ENCODE results near the gene H1-8. TPM values are rescaled to one million over a fixed set of nuclear protein-coding genes. Genes with fewer than 3 reads are reported as not detected.
"Not testable (repeated sequence)": the region's sequence is repeated elsewhere in the genome, so short reads cannot be mapped to it uniquely, and the experiment has no call there.

Gene H1-8
- total RNA-seq, 2 experiments from 2014 or later, result not detected

GRCh38 chr3:129536804-129537203 lies 6.2 kb upstream of the H1-8 start:
- no peak for TF ChIP-seq CTCF (IDR thresholded peaks at IDR 0.05)
- no peaks in the 10 kb centered on the region for H3K9me3 Mint-ChIP-seq
- ChIA-PET POLR2A (no interaction called here), CTCF (no interaction called here)
- H3K27me3 Mint-ChIP-seq, result no peaks in the 10 kb centered on the region
- no peaks in the 10 kb centered on the region for H3K36me3 Mint-ChIP-seq (ENCODE audit: low read depth)
- intact Hi-C loops (cut with micrococcal nuclease), result no loop called here
- H3K4me3 Mint-ChIP-seq, result no peak overlapping the region
- ATAC-seq (no peak), DNase-seq (no peak)
- H3K27ac Mint-ChIP-seq, result no peak overlapping the region
- no peaks in the 10 kb centered on the region for H3K4me1 Mint-ChIP-seq (ENCODE audit: low read depth)

- no peak for DNase-seq
- no peak for TF ChIP-seq CTCF (IDR thresholded peaks at IDR 0.05)
- Mint-ChIP-seq H3K4me1 (ENCODE audit: low read depth) (no peaks in the 10 kb centered on the region), H3K27ac (no peak overlapping the region), H3K9me3 (no peaks in the 10 kb centered on the region), H3K27me3 (no peaks in the 10 kb centered on the region), H3K4me3 (no peak overlapping the region), H3K36me3 (ENCODE audit: low read depth) (no peaks in the 10 kb centered on the region)
- ChIA-PET CTCF (no interaction called here), POLR2A (no interaction called here)
- no peak for ATAC-seq
- intact Hi-C loops (cut with micrococcal nuclease), result no loop called here
These were observed 3.8 kb upstream of the H1-8 start for GRCh38 chr3:129539206-129539605.

DNA sequence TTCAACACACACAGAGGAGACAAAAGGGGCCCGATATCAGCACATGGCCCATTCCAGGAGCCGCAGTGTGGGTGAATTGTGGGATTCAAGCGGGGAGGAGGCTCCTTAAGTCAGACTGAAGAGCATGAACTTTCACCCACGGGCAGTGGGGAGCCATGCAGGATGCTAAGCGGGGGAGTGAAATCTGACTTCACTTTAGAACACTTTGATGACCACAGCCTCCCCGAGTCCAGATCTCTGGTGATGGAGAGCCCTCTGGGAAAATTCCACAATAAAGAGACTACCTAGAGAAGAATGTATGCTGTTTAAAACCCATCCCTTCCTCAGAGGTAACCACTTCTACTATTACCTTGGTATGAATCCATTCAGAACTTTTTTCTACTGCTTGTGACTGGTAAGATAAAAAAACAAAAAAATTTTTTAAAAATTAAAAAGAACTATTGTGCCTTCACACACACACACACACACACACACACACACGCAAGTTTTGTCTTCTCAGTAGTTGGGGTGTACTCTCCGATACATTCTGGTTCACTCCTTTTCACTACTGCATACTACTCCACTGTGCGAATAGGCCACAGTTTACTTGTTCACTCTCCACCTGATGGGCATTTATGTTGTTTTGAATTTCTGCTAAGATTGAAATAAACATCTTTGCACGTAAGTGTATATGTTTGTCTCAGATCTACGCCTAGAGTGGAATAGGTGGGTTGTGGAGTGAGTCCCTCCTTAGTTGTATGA lies 2.0 kb upstream of the H1-8 start:
- Mint-ChIP-seq H3K4me3 (no peak overlapping the region), H3K27me3 (no peaks in the 10 kb centered on the region), H3K36me3 (ENCODE audit: low read depth) (no peaks in the 10 kb centered on the region), H3K9me3 (no peaks in the 10 kb centered on the region), H3K4me1 (ENCODE audit: low read depth) (no peaks in the 10 kb centered on the region), H3K27ac (no peak overlapping the region)
- ATAC-seq, result no peak
- no peak for TF ChIP-seq CTCF (IDR thresholded peaks at IDR 0.05)
- DNase-seq, result no peak
- intact Hi-C loops (cut with micrococcal nuclease), result no loop called here
- ChIA-PET POLR2A (no interaction called here), CTCF (no interaction called here)

DNA sequence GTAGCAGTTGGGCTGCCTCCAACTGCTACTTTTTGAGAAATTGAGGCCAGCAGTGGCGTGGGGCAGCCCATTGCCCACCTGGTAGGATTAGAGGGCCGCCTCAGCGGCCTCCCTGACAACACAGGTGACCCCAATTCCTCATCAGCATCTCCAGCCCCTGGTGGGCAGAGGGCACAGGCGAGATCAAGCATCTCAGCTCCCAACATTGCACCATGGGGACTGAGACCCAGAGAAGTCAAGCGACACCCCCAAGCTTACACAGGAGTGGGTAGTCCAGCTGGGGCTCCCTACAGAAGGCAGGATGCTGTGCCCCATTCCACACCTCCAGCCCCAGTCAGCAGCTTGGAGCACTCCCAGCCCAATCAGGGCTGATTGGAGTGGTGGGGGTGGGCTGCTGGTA lies 228 bp upstream of the H1-8 start:
- H3K9me3 Mint-ChIP-seq, result no peaks in the 10 kb centered on the region
- CTCF ChIA-PET, result no interaction called here
- intact Hi-C loops (cut with micrococcal nuclease), result no loop called here
- POLR2A ChIA-PET, result no interaction called here
- no peak for DNase-seq
- TF ChIP-seq CTCF (IDR thresholded peaks at IDR 0.05), result no peak
- ATAC-seq, result no peak
- H3K36me3 Mint-ChIP-seq (ENCODE audit: low read depth), result no peaks in the 10 kb centered on the region
- H3K27me3 Mint-ChIP-seq, result no peaks in the 10 kb centered on the region
- H3K4me3 Mint-ChIP-seq, result no peak overlapping the region
- no peaks in the 10 kb centered on the region for H3K4me1 Mint-ChIP-seq (ENCODE audit: low read depth)
- H3K27ac Mint-ChIP-seq, result no peak overlapping the region

GRCh38 chr3:129543999-129544398 lies 1.0 kb downstream of the H1-8 start:
- H3K27ac Mint-ChIP-seq, result no peak overlapping the region
- intact Hi-C loops (cut with micrococcal nuclease), result no loop called here
- ATAC-seq, result no peak
- POLR2A ChIA-PET, result no interaction called here
- H3K4me3 Mint-ChIP-seq, result no peak overlapping the region
- no peak for TF ChIP-seq CTCF (IDR thresholded peaks at IDR 0.05)
- no peaks in the 10 kb centered on the region for H3K36me3 Mint-ChIP-seq (ENCODE audit: low read depth)
- no peaks in the 10 kb centered on the region for H3K4me1 Mint-ChIP-seq (ENCODE audit: low read depth)
- no peak for DNase-seq
- no peaks in the 10 kb centered on the region for H3K27me3 Mint-ChIP-seq
- no peaks in the 10 kb centered on the region for H3K9me3 Mint-ChIP-seq
- CTCF ChIA-PET, result interaction anchor here (1.0 kb wide), 1 partner anchor 96 kb away, joined by 3 read pairs; no protein-coding TSS in a partner anchor

DNA sequence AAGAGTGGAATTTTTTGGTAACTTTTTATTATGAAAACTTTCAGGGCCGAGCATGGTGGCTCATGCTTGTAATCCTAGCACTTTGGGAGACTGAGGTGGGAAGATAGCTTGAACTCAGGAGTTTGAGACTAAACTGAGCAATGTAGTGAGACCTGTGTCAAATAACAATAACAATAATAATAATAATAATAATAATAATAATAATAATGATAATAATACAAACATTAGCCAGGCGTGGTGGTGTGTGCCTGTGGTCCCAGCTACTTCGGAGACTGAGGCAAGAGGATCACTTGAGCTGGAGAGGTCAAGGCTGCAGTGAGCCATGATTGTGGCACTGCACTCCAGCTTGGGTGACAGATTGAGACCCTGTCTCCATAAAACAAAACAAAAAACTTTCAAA lies 3.0 kb downstream of the H1-8 start:
- not testable (repeated sequence) for H3K36me3 Mint-ChIP-seq (ENCODE audit: low read depth); H3K4me3 Mint-ChIP-seq; H3K9me3 Mint-ChIP-seq

More for the DNA sequence above, 3.0 kb downstream of the H1-8 start:
- H3K4me1 Mint-ChIP-seq (ENCODE audit: low read depth); intact Hi-C loops (cut with micrococcal nuclease); DNase-seq; ATAC-seq; CTCF ChIA-PET; H3K27me3 Mint-ChIP-seq; POLR2A ChIA-PET; H3K27ac Mint-ChIP-seq: not testable (repeated sequence)

Data from activated CD8-positive, alpha-beta T cell treated with anti-CD3 and anti-CD28 coated beads for 36 hours (primary cell).